ENCODE measurements around the gene IL17C. TPM values are rescaled to one million over a fixed set of nuclear protein-coding genes. Genes with fewer than 3 reads are reported as not detected.

Gene IL17C
- total RNA-seq, 4 donors from 2014 or later: 0.91 TPM; not detected in 3

- DNase-seq (ENCODE audit: low spot score in 2 of 2): no peak
- no peak overlapping the region for H3K4me3 ChIP-seq (ENCODE audit: low read depth, poor library complexity, severe bottlenecking)
Observed at GRCh38 chr16:88631384-88631783, 7.0 kb upstream of the IL17C start.

GRCh38 chr16:88631920-88632586 lies 6.3 kb upstream of the IL17C start:
- no peak overlapping the region for H3K4me3 ChIP-seq (ENCODE audit: low read depth, poor library complexity, severe bottlenecking)
- TF ChIP-seq POLR2A (IDR thresholded peaks at IDR 0.05) (no peak), CTCF (IDR thresholded peaks at IDR 0.05) (no peak)
- 86 to 89% methylated on average over 25 to 30 of the region's 30 CpGs for WGBS, 2 donors
- no peak for DNase-seq (ENCODE audit: low spot score in 2 of 2)
- intact Hi-C loops (cut with DNase I; ENCODE audit: low total_unique reads): no loop called here

More at GRCh38 chr16:88631384-88631783, 7.0 kb upstream of the IL17C start:
- TF ChIP-seq POLR2A (IDR thresholded peaks at IDR 0.05) (no peak), CTCF (IDR thresholded peaks at IDR 0.05) (no peak)
- intact Hi-C loops (cut with DNase I; ENCODE audit: low total_unique reads): no loop called here
- 74 to 76% methylated on average over 16 of the region's 16 CpGs for WGBS, 2 donors

DNA sequence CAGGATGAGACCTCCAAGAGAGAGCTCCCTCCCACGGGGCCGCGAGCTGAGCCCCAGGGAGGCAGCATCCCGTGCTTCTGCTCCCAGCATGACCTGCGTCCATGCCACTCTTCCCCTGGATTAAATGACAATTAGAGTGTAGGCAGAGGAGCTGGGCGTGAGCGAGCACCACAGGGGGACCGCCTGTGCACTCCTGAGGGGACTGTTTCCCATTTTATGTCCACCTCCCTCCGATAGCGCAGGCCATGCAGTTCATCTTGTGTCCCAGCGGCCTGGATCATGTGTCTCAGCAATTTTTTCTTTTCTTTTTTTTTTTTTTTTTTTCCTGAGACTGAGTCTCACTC lies 5.8 kb upstream of the IL17C start:
- intact Hi-C loops (cut with DNase I; ENCODE audit: low total_unique reads): no loop called here
- no peak for TF ChIP-seq POLR2A (IDR thresholded peaks at IDR 0.05)
- no peak for TF ChIP-seq CTCF (IDR thresholded peaks at IDR 0.05)
- H3K4me3 ChIP-seq (ENCODE audit: low read depth, poor library complexity, severe bottlenecking): no peak overlapping the region
- 90 to 92% methylated on average over 11 of the region's 11 CpGs for WGBS, 2 donors
- no peak for DNase-seq (ENCODE audit: low spot score in 2 of 2)

GRCh38 chr16:88633684-88634140 lies 4.7 kb upstream of the IL17C start:
- intact Hi-C loops (cut with DNase I; ENCODE audit: low total_unique reads): no loop called here
- H3K4me3 ChIP-seq (ENCODE audit: low read depth, poor library complexity, severe bottlenecking): no peak overlapping the region
- no peak for TF ChIP-seq CTCF (IDR thresholded peaks at IDR 0.05)
- TF ChIP-seq POLR2A (IDR thresholded peaks at IDR 0.05): no peak
- WGBS, 2 donors: 34 to 38% methylated on average over 11 of the region's 23 CpGs
- DNase-seq (ENCODE audit: low spot score in 2 of 2): no peak

GRCh38 chr16:88634141-88634993 lies 4.0 kb upstream of the IL17C start:
- peak in 1 of 2 donors; percentile 84 for DNase-seq (ENCODE audit: low spot score in 2 of 2)
- WGBS, 2 donors: 5 to 10% methylated on average over 47 to 60 of the region's 82 CpGs
- intact Hi-C loops (cut with DNase I; ENCODE audit: low total_unique reads): no loop called here
- peak overlapping the region; percentile 19 for H3K4me3 ChIP-seq (ENCODE audit: low read depth, poor library complexity, severe bottlenecking)
- TF ChIP-seq CTCF (IDR thresholded peaks at IDR 0.05) (no peak), POLR2A (IDR thresholded peaks at IDR 0.05) (no peak)
